ENCODE measurements around the gene OR51A2.

DNA sequence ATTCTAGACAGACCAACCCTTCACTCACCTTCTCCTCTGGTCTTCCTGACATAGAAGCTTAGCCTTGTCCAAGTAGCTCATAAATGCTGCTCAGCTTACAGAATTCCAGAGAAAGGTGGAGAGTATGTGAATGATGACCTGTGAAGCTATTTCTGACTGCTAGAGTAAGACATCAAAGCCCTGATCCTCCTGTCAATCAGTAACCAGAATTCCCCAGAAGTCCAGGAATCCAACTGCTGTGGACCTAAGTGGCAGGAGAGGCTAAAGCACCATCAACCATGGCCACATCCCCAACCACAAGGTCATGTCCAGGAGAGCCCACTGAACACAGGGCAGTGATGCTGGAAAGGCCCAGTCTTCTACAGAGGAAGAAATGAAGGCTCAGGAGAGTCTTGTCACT is 38.9 kb downstream of the OR51A2 start:
- TF ChIP-seq, protein P1, sequence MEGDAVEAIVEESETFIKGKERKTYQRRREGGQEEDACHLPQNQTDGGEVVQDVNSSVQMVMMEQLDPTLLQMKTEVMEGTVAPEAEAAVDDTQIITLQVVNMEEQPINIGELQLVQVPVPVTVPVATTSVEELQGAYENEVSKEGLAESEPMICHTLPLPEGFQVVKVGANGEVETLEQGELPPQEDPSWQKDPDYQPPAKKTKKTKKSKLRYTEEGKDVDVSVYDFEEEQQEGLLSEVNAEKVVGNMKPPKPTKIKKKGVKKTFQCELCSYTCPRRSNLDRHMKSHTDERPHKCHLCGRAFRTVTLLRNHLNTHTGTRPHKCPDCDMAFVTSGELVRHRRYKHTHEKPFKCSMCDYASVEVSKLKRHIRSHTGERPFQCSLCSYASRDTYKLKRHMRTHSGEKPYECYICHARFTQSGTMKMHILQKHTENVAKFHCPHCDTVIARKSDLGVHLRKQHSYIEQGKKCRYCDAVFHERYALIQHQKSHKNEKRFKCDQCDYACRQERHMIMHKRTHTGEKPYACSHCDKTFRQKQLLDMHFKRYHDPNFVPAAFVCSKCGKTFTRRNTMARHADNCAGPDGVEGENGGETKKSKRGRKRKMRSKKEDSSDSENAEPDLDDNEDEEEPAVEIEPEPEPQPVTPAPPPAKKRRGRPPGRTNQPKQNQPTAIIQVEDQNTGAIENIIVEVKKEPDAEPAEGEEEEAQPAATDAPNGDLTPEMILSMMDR (IDR thresholded peaks at IDR 0.05): no peak
- TF ChIP-seq POLR2A (IDR thresholded peaks at IDR 0.05): no peak
